Peyer's patch (tissue), 4 donors: ENCODE data around the gene CFAP77.

Experiments
- POLR2A ChIP-seq, 2 donors: fragments of 450-650 bp; IDR thresholded peaks; one replicate each; pipeline ENCODE4 v1.5.1; 2017; ENCODE audit warnings: antibody characterized with exemption in 2 of 2, mild to moderate bottlenecking in 2 of 2, moderate library complexity in 2 of 2
- TF ChIP-seq, protein P1 (sequence below), 6 experiments: fragments of 450-650 bp in 4 of 6; fragments of 200-600 bp in 2 of 6; sonication (generic) in 1 of 6; IDR thresholded peaks; one replicate each; pipeline ENCODE4 v1.5.1; 2017 to 2019; ENCODE audit warnings: antibody characterized with exemption in 6 of 6, mild to moderate bottlenecking in 3 of 6, moderate library complexity in 1 of 6

DNA sequence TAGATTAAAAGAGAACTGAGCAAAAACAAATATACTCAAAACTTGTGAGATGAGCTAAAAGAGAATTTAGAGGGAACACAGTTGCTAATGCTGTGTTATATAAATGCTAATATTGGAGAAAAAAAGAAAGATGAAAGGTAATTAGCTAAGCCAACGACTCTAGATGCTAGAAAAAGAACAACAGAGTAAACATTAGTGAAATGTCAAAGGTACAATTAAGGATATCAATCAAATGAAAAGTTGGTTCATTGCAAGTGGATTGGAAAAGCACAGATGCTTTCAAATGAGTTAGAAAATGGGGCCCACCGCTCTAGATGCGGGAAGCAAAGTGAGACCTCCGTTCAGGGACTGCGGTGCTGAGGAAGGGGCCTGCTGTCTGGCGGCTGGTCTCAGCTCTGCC, 154.5 kb downstream of the CFAP77 start:
- TF ChIP-seq, protein P1, sequence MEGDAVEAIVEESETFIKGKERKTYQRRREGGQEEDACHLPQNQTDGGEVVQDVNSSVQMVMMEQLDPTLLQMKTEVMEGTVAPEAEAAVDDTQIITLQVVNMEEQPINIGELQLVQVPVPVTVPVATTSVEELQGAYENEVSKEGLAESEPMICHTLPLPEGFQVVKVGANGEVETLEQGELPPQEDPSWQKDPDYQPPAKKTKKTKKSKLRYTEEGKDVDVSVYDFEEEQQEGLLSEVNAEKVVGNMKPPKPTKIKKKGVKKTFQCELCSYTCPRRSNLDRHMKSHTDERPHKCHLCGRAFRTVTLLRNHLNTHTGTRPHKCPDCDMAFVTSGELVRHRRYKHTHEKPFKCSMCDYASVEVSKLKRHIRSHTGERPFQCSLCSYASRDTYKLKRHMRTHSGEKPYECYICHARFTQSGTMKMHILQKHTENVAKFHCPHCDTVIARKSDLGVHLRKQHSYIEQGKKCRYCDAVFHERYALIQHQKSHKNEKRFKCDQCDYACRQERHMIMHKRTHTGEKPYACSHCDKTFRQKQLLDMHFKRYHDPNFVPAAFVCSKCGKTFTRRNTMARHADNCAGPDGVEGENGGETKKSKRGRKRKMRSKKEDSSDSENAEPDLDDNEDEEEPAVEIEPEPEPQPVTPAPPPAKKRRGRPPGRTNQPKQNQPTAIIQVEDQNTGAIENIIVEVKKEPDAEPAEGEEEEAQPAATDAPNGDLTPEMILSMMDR (IDR thresholded peaks at IDR 0.05): no peak
- no peak for TF ChIP-seq POLR2A (IDR thresholded peaks at IDR 0.05)
